GM19043 (cell line): ENCODE results near the gene SEMA6B.

Experiments used
- ATAC-seq: cut with Tn5 transposase; IDR thresholded peaks from one replicate; pipeline ENCODE4 v1.9.1; 2021; ENCODE audit warnings: low read depth; ENCODE audit not compliant: unreplicated experiment

SEMA6B gene

DNA sequence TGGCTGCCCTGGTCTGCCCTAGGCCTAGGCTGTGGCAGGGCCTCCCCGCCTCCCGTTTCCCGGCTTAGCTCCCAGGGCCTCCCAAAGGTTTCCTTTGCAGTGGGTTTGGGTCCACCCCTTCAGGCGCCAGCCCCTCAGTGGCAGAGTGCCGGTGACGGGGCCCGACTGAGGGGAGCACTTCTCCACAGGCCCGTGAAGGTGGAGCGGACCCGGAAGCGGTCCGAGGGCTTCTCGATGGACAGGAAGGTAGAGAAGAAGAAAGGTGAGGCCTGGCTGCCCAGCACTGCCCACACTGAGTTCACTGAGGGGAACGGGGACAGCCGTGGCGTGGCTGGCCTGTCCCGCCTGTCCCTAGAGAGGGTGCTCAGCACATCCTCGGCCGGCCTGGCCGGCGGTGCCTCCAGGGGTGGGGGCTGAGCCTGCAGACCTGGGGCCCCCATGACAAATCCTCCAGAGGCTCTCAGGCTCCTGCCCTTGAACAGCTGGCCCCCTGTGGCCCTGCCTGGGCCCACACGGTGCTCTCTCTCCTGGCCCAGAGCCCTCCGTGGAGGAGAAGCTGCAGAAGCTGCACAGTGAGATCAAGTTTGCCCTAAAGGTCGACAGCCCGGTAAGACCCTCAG, 61.6 kb downstream of the SEMA6B start:
- no peak for ATAC-seq

DNA sequence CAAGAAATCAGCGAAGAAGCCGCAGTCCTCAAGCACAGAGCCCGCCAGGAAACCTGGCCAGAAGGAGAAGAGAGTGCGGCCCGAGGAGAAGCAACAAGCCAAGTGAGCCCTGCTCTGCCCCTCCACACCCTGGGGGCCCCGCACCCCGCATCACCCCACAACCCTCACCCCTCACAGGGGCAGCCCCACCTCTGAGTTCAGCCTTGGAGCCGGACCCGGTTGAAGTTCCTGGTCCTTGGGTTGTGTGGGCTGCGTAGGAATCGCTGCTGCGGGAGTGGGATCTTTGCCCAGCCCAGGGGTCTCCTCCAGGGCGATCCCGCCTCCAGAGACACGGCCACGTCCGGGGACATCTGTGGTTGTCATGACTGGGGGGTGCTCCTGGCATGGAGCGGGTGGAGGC, 63.2 kb downstream of the SEMA6B start:
- ATAC-seq: no peak

DNA sequence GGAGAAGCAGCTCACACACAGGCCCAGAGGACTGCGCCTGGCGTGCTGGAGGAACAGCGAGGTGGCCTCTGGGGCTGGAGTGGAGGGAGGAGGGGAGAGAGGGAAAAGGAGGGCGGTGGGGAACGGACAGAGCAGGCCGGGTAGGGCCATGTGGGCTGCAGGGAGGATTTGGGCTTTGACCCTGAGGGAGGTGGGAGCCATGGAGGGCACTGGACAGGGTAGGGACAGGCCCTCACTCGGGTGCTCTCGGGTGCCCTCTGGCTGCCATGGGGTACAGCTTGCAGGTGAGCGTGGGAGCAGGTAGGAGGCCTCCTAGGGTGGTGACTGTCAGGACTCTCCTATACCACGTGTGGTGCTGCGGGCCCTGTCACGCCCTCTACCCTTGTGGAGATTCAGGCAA, 64.0 kb downstream of the SEMA6B start:
- ATAC-seq: no peak

DNA sequence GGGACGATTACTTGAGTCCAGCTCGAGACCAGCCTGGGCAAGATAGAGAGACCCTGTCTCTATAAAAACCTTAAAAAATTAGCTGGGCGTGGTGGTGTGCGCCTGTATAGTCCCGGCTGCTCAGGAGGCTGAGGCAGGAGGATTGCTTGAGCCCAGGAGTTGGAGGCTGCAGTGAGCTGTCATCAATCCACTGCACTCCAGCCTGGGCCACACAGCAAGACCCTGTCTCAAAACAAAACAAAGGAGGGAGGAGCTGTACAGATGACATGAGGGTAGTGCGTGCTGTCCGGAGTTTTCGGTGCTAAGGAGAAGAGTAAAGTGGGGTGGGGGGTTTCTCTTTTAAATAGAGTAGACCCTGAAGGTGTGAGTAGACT, 64.8 kb downstream of the SEMA6B start:
- ATAC-seq: no peak

DNA sequence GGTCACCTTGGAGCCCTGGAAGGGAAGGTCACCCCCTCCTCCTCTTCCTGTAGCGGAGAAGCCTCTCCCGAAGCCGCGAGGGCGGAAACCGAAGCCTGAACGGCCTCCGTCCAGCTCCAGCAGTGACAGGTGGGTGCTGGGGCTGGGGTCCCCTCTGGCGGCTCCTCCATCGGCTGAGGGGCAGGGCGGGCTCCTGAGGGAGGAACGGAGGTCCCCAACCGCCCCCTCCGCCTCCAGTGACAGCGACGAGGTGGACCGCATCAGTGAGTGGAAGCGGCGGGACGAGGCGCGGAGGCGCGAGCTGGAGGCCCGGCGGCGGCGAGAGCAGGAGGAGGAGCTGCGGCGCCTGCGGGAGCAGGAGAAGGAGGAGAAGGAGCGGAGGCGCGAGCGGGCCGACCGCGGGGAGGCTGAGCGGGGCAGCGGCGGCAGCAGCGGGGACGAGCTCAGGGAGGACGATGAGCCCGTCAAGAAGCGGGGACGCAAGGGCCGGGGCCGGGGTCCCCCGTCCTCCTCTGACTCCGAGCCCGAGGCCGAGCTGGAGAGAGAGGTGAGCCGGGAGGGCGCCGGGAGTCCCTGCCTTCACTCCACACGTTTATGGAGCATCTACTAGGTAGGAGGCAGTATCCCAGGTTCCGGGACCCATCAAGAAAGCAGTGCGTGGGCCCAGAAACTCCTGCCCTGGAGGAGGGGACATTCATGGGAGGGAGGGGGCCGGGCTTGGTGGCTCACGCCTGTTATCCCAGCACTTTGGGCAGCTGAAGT, 65.4 kb downstream of the SEMA6B start:
- ATAC-seq: no peak

DNA sequence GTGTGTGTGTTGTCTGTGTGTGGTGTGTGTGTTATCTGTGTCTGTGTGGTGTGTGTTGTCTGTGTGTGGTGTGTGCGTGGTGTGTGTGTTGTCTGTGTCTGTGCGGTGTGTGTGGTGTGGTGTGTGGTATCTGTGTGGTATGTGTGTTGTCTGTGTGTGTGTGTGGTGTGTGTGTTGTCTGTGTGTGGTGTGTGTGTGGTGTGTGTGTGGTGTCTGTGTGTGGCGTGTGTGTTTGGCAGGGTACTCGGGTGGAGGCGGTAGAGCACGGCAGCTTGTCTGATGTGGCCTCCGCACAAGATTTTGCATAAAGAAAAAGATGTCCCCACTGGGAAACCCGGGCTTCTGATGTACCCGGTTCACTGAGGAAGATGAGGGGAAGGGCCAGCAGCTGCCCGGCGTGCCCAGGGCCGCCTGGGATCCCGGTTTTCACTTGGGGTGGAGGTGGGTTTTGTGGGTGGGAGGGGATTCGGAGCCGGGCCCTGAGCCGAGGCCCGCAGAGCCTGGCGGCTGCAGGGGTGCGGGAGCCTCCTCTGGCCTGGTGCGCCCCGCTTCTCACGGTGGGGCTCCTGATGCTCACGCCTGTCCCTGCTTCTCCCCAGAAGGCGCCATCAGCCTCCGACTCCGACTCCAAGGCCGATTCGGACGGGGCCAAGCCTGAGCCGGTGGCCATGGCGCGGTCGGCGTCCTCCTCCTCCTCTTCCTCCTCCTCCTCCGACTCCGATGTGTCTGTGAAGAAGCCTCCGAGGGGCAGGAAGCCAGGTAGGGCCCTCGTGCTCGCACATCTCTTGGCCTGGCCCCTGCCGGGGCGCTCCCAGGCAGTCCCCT, 66.2 kb downstream of the SEMA6B start:
- no peak for ATAC-seq
